Brain microvascular endothelial cell (primary cell): ENCODE data around the gene STARD7.

ENCODE experiments used
- DNase-seq: peaks from one replicate; pipeline ENCODE4 v3.0.0-alpha.2; 2020
- H3K27ac ChIP-seq: fragments of 250-450 bp; sonication (Bioruptor Pico); 2 replicates; pipeline ENCODE4 v1.5.1; 2020; ENCODE audit warnings: mild to moderate bottlenecking, moderate library complexity
- H3K27me3 ChIP-seq: fragments of 250-450 bp; sonication (Bioruptor Pico); replicated peaks from 2 replicates; pipeline ENCODE4 v1.5.1; 2020; ENCODE audit warnings: mild to moderate bottlenecking
- H3K36me3 ChIP-seq: fragments of 250-450 bp; sonication (Bioruptor Pico); replicated peaks from 2 replicates; pipeline ENCODE4 v1.5.1; 2020; ENCODE audit warnings: mild to moderate bottlenecking
- H3K4me3 ChIP-seq: 2 replicates; pipeline ENCODE4 v1.5.1; 2011; ENCODE audit warnings: low read depth, mild to moderate bottlenecking, control low read depth, low read length, moderate library complexity
- in situ Hi-C: cut with HindIII; loops from 2 replicates; pipeline ENCODE4 v1.10.0; 2017; ENCODE audit warnings: low sequenced_read_pairs, low pct_ligation_motif_present
- TF ChIP-seq, protein P1 (sequence below): IDR thresholded peaks from 2 replicates; pipeline ENCODE4 v1.5.1; 2011; ENCODE audit warnings: low read depth, mild to moderate bottlenecking, moderate library complexity, low read length, control low read depth, inconsistent platforms; ENCODE audit errors: missing control alignments

STARD7 gene

GRCh38 chr2:96245609-96246390 lies 37.2 kb upstream of the STARD7 start:
- in situ Hi-C loops, result no loop called here
- DNase-seq, result peak; percentile 65
- Histone ChIP-seq H3K4me3 (no peak overlapping the region), H3K27ac (peak overlapping the region; percentile 58), H3K36me3 (no peaks in the 10 kb centered on the region), H3K27me3 (no peaks in the 10 kb centered on the region)
- TF ChIP-seq, protein P1, sequence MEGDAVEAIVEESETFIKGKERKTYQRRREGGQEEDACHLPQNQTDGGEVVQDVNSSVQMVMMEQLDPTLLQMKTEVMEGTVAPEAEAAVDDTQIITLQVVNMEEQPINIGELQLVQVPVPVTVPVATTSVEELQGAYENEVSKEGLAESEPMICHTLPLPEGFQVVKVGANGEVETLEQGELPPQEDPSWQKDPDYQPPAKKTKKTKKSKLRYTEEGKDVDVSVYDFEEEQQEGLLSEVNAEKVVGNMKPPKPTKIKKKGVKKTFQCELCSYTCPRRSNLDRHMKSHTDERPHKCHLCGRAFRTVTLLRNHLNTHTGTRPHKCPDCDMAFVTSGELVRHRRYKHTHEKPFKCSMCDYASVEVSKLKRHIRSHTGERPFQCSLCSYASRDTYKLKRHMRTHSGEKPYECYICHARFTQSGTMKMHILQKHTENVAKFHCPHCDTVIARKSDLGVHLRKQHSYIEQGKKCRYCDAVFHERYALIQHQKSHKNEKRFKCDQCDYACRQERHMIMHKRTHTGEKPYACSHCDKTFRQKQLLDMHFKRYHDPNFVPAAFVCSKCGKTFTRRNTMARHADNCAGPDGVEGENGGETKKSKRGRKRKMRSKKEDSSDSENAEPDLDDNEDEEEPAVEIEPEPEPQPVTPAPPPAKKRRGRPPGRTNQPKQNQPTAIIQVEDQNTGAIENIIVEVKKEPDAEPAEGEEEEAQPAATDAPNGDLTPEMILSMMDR, result no peak

DNA sequence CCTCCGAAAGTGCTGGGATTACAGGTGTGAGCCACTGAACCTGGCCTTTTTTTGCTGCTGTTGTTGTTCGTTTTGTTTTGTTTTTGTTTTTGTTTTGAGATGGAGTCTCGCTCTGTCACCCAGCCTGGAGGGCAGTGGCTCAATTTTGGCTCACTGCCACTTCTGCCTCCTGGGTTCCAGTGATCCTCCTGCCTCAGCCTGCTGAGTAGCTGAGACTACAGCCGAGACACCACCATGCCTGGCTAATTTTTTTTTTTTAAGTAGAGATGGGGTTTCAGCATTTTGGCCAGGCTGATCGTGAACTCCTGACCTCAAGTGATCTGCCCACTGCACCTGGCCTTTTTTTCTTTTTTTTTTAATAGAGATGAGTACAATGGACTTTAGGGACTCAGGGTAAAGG lies 35.2 kb upstream of the STARD7 start:
- TF ChIP-seq, protein P1, result no peak
- H3K27ac ChIP-seq, result no peak overlapping the region
- H3K4me3 ChIP-seq, result no peak overlapping the region
- in situ Hi-C loops, result no loop called here
- no peak for DNase-seq
- H3K27me3 ChIP-seq, result no peaks in the 10 kb centered on the region
- H3K36me3 ChIP-seq, result no peaks in the 10 kb centered on the region

- Histone ChIP-seq H3K27ac (peak overlapping the region; percentile 5), H3K27me3 (no peaks in the 10 kb centered on the region), H3K4me3 (no peak overlapping the region), H3K36me3 (no peaks in the 10 kb centered on the region)
- TF ChIP-seq, protein P1, result no peak
- DNase-seq, result peak; percentile 60
- in situ Hi-C loops, result no loop called here
These were observed 33.4 kb upstream of the STARD7 start for GRCh38 chr2:96241900-96242611.

DNA sequence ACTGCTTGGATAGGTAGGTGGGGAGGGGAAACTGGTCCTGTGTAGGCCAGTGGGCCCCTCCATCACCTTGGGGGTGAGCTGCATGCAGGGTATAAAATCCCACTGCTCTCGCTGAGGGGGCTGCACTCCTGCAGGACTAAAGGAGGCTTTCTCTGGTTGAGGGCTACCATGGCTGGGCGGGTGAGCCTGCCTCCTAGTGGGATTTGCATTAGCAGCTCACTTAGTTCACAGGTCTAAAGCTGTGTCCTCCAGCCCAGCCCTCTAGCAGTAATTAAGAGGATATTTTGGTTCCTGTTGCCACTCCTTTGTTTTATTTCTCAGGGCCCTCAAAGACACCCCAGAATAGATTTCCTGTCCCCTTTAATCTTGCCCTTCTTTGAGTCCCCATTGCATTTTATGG lies 32.6 kb upstream of the STARD7 start:
- DNase-seq, result no peak
- TF ChIP-seq, protein P1, result no peak
- H3K36me3 ChIP-seq, result no peaks in the 10 kb centered on the region
- no peak overlapping the region for H3K4me3 ChIP-seq
- no peak overlapping the region for H3K27ac ChIP-seq
- in situ Hi-C loops, result no loop called here
- no peaks in the 10 kb centered on the region for H3K27me3 ChIP-seq

GRCh38 chr2:96240341-96241038 lies 31.9 kb upstream of the STARD7 start:
- H3K27me3 ChIP-seq, result no peaks in the 10 kb centered on the region
- in situ Hi-C loops, result no loop called here
- no peak overlapping the region for H3K27ac ChIP-seq
- H3K36me3 ChIP-seq, result no peaks in the 10 kb centered on the region
- no peak for DNase-seq
- TF ChIP-seq, protein P1, result no peak
- no peak overlapping the region for H3K4me3 ChIP-seq
